Activated naive CD4-positive, alpha-beta T cell treated with anti-CD3 and anti-CD28 coated beads, Interleukin-2, amount 50 U/mL, for 24 hours (primary cell): ENCODE measurements around the gene PIAS1.
"Not testable (repeated sequence)": the region's sequence is repeated elsewhere in the genome, so short reads cannot be mapped to it uniquely, and the experiment has no call there.

ENCODE experiments used
- H3K27ac Mint-ChIP-seq: one replicate; pipeline ENCODE4 v1.8.0; 2021; ENCODE audit warnings: mild to moderate bottlenecking, mixed read lengths
- H3K27me3 Mint-ChIP-seq: one replicate; pipeline ENCODE4 v1.8.0; 2021; ENCODE audit warnings: mixed read lengths
- H3K36me3 Mint-ChIP-seq: one replicate; pipeline ENCODE4 v1.8.0; 2021; ENCODE audit warnings: mixed read lengths
- H3K4me1 Mint-ChIP-seq: one replicate; pipeline ENCODE4 v1.8.0; 2021; ENCODE audit warnings: mixed read lengths
- H3K4me3 Mint-ChIP-seq: one replicate; pipeline ENCODE4 v1.8.0; 2021; ENCODE audit warnings: mild to moderate bottlenecking, mixed read lengths
- H3K9me3 Mint-ChIP-seq: one replicate; pipeline ENCODE4 v1.8.0; 2021; ENCODE audit warnings: mixed read lengths

The PIAS1 gene

GRCh38 chr15:68213991-68214837, 160.1 kb downstream of the PIAS1 start:
- Mint-ChIP-seq H3K27ac (no peak overlapping the region), H3K4me3 (no peak overlapping the region), H3K36me3 (peaks cover 6% of the 10 kb centered on the region), H3K4me1 (peaks cover 8% of the 10 kb centered on the region), H3K27me3 (no peaks in the 10 kb centered on the region), H3K9me3 (no peaks in the 10 kb centered on the region)

- H3K9me3 Mint-ChIP-seq, result no peaks in the 10 kb centered on the region
- H3K4me1 Mint-ChIP-seq, result peaks cover 3% of the 10 kb centered on the region
- H3K4me3 Mint-ChIP-seq, result no peak overlapping the region
- H3K27ac Mint-ChIP-seq, result no peak overlapping the region
- peaks cover 6% of the 10 kb centered on the region for H3K36me3 Mint-ChIP-seq
- no peaks in the 10 kb centered on the region for H3K27me3 Mint-ChIP-seq
These were observed 160.7 kb downstream of the PIAS1 start for GRCh38 chr15:68214838-68215254.

GRCh38 chr15:68217341-68217740, 163.2 kb downstream of the PIAS1 start:
- Mint-ChIP-seq H3K27ac (no peak overlapping the region), H3K4me1 (no peaks in the 10 kb centered on the region), H3K4me3 (no peak overlapping the region), H3K36me3 (peaks cover 6% of the 10 kb centered on the region), H3K9me3 (no peaks in the 10 kb centered on the region), H3K27me3 (no peaks in the 10 kb centered on the region)

GRCh38 chr15:68218331-68218730, 164.2 kb downstream of the PIAS1 start:
- Mint-ChIP-seq H3K27ac (no peak overlapping the region), H3K4me3 (no peak overlapping the region), H3K27me3 (no peaks in the 10 kb centered on the region), H3K36me3 (peaks cover 6% of the 10 kb centered on the region), H3K9me3 (no peaks in the 10 kb centered on the region), H3K4me1 (no peaks in the 10 kb centered on the region)

GRCh38 chr15:68218847-68219798, 165.0 kb downstream of the PIAS1 start:
- Mint-ChIP-seq H3K4me1 (no peaks in the 10 kb centered on the region), H3K27me3 (no peaks in the 10 kb centered on the region), H3K4me3 (no peak overlapping the region), H3K9me3 (no peaks in the 10 kb centered on the region), H3K27ac (no peak overlapping the region), H3K36me3 (peaks cover 4% of the 10 kb centered on the region)

- Mint-ChIP-seq H3K4me3 (no peak overlapping the region), H3K36me3 (peaks cover 6% of the 10 kb centered on the region), H3K27me3 (no peaks in the 10 kb centered on the region), H3K4me1 (peaks cover 12% of the 10 kb centered on the region), H3K27ac (no peak overlapping the region), H3K9me3 (no peaks in the 10 kb centered on the region)
These were observed 166.4 kb downstream of the PIAS1 start for GRCh38 chr15:68220489-68220888.

- H3K27me3 Mint-ChIP-seq, result no peaks in the 10 kb centered on the region
- no peak overlapping the region for H3K27ac Mint-ChIP-seq
- no peak overlapping the region for H3K4me3 Mint-ChIP-seq
These were observed 166.9 kb downstream of the PIAS1 start for GRCh38 chr15:68220967-68221366.

GRCh38 chr15:68221530-68222431, 167.7 kb downstream of the PIAS1 start:
- H3K27me3 Mint-ChIP-seq, H3K27ac Mint-ChIP-seq, H3K9me3 Mint-ChIP-seq, H3K36me3 Mint-ChIP-seq, H3K4me3 Mint-ChIP-seq: not testable (repeated sequence)
- H3K4me1 Mint-ChIP-seq, result peaks cover 17% of the 10 kb centered on the region

More at GRCh38 chr15:68220967-68221366, 166.9 kb downstream of the PIAS1 start:
- Mint-ChIP-seq H3K36me3 (peaks cover 6% of the 10 kb centered on the region), H3K4me1 (peaks cover 14% of the 10 kb centered on the region), H3K9me3 (no peaks in the 10 kb centered on the region)

- not testable (repeated sequence) for H3K27ac Mint-ChIP-seq, H3K9me3 Mint-ChIP-seq, H3K36me3 Mint-ChIP-seq, H3K27me3 Mint-ChIP-seq, H3K4me3 Mint-ChIP-seq
- H3K4me1 Mint-ChIP-seq, result peaks cover 24% of the 10 kb centered on the region
These were observed 168.3 kb downstream of the PIAS1 start for GRCh38 chr15:68222432-68222743.

GRCh38 chr15:68223171-68223570, 169.1 kb downstream of the PIAS1 start:
- H3K27ac Mint-ChIP-seq, result no peak overlapping the region
- H3K4me1 Mint-ChIP-seq, result peaks cover 31% of the 10 kb centered on the region
- H3K36me3 Mint-ChIP-seq, result peaks cover 1% of the 10 kb centered on the region
- H3K27me3 Mint-ChIP-seq, result no peaks in the 10 kb centered on the region
- H3K9me3 Mint-ChIP-seq, result no peaks in the 10 kb centered on the region
- no peak overlapping the region for H3K4me3 Mint-ChIP-seq

- Mint-ChIP-seq H3K4me1 (peaks cover 38% of the 10 kb centered on the region), H3K4me3 (no peak overlapping the region), H3K27me3 (no peaks in the 10 kb centered on the region), H3K27ac (no peak overlapping the region), H3K9me3 (no peaks in the 10 kb centered on the region), H3K36me3 (peaks cover 5% of the 10 kb centered on the region)
These were observed 170.0 kb downstream of the PIAS1 start for GRCh38 chr15:68224108-68224507.

- H3K27me3 Mint-ChIP-seq, result no peaks in the 10 kb centered on the region
- no peak overlapping the region for H3K4me3 Mint-ChIP-seq
- H3K36me3 Mint-ChIP-seq, result peaks cover 5% of the 10 kb centered on the region
- peaks cover 38% of the 10 kb centered on the region for H3K4me1 Mint-ChIP-seq
- H3K27ac Mint-ChIP-seq, result no peak overlapping the region
- H3K9me3 Mint-ChIP-seq, result no peaks in the 10 kb centered on the region
These were observed 170.6 kb downstream of the PIAS1 start for GRCh38 chr15:68224546-68225250.

- not testable (repeated sequence) for H3K27me3 Mint-ChIP-seq, H3K9me3 Mint-ChIP-seq, H3K36me3 Mint-ChIP-seq, H3K27ac Mint-ChIP-seq
- peaks cover 44% of the 10 kb centered on the region for H3K4me1 Mint-ChIP-seq
- peak overlapping the region; percentile 16 for H3K4me3 Mint-ChIP-seq
These were observed 171.3 kb downstream of the PIAS1 start for GRCh38 chr15:68225442-68225841.

GRCh38 chr15:68227643-68228142, 173.6 kb downstream of the PIAS1 start:
- H3K36me3 Mint-ChIP-seq, result peaks cover 5% of the 10 kb centered on the region
- H3K4me1 Mint-ChIP-seq, result peaks cover 52% of the 10 kb centered on the region
- no peaks in the 10 kb centered on the region for H3K27me3 Mint-ChIP-seq
- no peak overlapping the region for H3K27ac Mint-ChIP-seq
- no peaks in the 10 kb centered on the region for H3K9me3 Mint-ChIP-seq
- H3K4me3 Mint-ChIP-seq, result peak overlapping the region; percentile 97
